ENCODE results near the gene SFMBT2.

SFMBT2 gene

DNA sequence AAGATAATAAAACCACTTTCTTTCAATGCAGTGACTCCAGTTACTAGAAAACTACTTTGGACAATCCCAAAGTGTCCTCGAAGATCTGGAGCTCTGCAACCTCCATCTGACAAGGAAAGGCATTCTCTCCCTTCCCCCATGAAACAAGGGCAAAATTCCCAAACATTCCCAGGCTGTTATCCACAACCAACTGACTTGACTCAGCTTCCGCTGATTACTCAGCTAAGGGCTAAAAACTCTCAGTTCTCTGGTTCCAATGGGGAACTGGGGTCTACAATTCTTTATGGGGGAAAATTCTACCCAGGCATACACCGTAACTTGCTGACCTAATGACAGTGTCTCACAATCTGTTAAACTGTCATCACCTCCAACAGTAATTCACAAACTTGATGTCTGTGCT is 48.4 kb downstream of the SFMBT2 start:
- no peak for DNase-seq

DNA sequence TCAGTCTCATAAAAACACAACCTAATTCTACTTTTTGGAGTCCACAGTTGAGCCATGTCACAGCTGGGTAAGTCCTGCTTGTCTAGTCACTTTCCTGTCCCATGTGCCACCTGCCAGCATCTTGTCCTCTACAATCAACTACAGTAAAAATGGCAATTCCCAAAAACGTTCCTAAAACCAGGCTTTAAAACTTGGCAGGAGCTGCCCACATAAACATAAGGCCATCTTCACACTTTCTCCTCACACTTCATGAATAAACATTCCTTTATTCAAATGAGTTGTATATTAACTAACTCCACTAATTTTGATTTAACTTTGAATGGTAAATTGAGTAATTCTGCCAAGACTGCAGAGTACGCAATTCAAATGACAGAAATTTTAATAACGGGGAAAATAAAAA is 49.5 kb downstream of the SFMBT2 start:
- no peak for DNase-seq

DNA sequence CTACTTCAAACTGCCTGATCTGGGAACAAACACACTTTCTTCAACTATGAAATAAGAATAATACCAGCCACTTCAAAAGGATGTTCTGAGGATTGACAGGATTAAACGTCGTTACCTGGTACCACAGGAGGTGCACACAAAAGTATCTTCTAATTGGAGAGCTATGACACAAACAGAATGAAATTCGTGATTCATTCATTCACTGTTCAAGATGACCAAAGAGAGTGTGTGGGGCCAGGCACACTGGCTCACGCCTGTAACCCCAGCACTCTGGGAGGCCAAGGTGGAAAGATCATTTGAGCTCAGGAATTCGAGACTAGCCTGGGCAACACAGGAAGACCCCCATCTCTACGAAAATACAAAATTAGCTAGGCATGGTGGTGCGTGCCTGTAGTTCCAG is 50.9 kb downstream of the SFMBT2 start:
- no peak for DNase-seq

DNA sequence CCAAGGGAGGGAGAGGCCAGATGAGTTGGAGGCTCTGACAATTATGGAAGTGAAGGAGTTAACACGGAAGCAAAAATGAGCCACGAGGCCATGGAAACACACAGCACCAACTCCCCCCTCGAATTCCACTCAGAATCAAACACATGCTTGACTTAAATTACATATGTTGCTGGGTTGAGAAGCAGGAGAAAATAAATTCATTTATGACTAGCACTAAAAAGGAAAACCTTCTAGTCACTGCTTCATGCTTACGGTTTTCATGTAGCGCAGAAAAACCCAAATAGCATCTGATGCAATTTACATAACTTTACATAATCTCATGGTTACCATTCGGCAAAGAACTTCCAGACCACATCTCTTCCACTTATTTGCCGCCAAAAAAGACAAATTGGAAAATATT is 51.5 kb downstream of the SFMBT2 start:
- no peak for DNase-seq

DNA sequence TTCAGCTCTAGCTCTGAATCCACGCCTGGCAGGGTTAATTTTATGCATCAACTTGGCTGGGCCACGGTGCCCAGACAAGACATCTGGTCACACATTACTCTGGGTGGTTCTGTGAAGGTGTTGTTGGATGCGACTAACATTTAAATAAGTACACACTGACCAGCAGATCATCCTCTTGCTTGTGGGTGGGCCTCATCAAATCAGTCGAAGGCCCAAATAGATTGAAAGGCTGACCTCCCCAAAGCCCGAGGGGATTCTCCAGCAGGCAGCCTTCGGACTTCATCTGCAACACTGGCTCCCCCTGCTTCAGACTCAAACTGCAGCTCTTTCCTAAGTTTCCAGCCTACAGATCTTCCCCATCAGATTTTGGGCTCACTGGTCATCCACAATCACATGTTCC is 53.6 kb downstream of the SFMBT2 start:
- DNase-seq = no peak

DNA sequence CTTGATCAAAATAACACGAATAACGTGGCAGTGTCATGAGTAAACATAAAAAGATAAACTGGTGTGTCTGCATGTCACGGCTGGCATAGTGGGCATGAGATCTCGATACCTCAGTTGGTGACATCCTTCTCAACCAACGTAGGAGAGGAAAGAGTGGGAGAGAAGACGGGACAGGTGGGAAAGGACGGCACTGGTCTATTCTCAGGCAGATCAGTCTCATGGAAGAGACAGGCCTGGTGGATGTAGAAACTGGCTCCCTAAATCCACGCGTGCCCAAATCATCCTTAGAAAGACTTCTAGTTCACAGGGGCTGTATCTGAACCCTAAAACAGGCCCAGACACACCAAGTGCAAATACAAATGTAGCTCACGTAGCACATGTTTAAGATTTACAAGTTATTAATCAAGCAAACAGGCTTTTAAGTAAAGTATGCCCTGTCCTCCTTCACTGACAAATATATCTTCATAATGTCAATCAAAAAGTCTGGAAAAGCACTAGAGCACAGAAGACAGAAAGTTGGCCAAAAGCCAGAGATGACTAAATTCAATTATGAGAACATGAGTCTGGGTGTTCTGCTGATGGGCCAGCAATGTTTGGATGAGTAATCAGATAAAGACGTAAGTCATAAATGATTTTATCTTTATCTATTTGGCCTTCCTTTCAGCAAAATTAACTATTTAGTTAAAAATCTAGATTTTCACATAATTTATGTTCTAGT is 56.3 kb downstream of the SFMBT2 start:
- DNase-seq = no peak

DNA sequence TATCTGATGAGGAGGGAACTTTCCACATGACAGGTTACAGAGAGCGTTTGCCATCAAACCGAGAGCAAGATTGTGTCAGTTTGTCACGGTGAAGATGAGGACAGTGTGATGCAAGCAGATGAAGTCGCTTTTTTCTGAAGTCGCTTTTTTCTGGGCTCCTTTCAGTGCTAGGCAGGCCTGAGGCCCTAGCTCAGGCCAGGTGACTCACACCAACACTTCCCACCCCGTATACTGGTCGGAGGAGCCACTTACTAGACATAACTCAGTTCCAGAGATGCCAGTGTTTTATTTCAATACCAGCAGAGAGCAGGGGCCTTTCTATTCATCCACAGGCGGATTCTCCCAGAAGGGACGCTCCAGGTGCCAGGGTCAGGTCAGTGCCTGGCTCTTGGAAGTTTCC is 58.9 kb downstream of the SFMBT2 start:
- DNase-seq = no peak

DNA sequence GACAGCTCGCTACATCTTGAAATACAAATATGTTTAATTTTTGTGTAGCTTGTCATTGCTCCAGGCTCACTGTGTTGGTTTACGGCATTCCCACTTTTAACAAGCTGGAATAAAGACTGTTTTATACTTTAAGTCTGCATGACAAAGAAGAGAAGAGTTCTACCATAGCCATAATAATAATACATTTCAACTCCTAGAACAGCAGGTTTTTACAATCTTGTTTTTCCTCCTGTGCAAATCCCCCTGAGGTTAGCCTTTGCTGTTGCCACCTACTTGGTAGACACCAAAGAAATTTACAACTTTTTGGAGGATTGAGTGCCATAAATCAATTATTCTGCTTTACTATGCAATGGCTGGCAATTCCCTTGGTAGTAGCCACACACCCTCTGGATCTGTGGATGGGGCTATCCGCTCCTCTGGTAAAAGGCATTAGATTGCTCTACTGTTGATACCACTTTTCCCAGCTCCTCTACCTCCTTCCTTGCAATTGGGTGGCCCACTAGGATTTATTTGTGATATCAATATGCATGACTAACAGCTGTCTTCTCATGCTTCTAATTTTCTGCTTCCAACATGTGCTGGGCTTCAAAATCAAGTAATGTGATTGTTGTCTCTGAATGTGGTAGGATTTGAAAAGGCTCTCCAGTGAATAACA is 60.2 kb downstream of the SFMBT2 start:
- DNase-seq = no peak

DNA sequence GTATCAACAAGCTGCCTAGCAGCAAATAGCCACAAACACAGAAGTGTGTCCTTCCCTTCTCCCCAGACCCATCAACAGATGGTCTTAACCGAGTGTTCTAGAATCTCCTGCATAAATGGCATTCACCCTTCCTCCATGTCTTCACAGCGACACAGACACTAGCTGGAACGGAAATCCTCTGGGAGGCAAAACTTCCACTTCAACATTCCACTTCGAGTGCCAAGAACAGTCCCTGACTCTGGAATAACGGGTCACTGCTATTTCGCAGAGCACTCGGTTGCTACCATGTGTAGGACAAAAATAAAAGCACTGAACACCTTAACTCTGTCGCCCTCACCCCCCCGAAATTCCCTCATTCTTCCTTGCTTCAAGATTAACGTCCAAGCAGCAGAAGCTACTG is 65.1 kb downstream of the SFMBT2 start:
- DNase-seq = no peak

DNA sequence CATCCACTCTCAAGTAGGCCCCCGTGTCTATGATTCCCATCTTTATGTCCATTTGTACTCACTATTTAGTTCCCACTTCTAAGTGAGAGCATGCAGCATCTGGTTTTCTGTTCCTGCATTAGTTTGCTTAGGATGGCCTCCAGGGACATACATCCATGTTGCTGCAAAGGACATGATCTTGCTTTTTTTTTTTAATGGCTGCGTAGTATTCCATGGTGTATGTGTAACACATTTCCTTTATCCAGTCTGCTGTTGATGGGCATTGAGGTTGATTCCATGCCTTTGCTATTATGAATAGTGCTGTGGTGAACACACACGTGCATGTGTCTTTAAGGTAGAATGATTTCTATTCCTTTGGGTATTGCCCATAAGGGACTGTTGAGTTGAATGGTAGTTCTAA is 67.8 kb downstream of the SFMBT2 start:
- DNase-seq = no peak

DNA sequence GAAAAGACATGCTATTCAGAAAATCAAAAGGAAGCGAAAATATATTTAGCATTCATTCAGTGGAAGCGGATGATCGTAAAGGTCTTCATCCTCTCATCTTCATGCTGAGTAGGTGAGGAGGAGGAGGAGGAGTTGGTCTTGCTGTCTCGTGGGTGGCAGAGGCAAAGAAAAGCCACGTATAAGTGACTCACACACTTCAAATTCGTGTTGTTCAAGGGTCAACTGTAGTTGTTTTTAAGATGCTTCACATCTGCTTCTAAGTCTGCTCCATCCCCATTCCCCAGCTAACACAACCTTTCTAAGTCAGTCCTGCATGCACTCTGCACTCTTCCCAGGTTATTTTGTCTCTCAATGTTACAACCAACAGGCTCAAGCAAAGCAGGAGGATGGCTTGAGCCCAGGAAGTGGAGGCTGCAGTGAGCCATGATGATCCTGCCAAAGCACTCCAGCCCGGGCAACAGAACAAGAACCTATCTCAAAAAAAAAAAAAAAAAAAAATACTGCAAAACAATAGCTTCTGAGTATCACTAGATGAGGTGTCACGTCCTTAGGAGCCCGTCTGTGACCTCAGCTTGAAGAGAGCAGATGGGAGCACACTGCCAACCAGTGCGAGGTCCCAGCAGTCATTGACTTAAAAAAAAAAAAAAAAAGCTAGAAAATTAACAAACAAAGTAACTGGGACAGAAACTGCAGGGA is 70.5 kb downstream of the SFMBT2 start:
- DNase-seq = no peak

DNA sequence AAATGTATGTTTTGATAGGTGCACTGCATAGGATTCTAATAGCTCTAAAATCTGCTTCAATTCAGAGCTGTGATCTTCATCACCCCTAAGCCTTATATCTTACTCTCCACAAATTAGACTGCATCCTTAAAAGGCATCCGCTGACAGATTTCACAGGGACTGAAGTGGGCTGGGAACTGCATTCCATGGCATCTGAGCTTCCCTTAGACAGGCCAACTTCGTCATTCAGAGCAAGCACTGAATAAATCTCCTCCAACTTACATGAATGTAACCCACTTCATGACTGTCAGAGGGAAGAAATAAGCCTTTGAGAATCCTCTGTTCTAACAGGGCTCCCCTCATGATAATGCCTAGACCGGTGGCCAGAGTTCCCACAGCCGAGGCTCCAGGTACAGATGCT is 71.3 kb downstream of the SFMBT2 start:
- DNase-seq = no peak

DNA sequence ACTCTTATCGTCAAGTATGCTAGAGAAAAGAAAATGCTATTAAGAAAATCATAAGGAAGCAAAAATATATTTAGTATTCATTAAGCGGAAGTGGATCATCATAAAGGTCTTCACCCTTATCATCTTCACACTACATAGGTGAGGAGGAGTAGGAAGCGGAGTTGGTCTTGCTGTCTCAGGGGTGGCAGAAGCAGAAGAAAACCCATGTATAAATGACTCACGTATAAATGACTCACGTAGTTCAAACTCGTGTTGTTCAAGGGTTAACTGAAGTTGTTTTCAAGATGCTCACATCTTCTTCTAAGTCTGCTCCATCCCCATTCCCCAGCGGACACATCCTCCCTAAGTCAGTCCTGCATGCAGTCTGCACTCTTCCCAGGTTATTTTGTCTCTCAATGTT is 72.4 kb downstream of the SFMBT2 start:
- no peak for DNase-seq

DNA sequence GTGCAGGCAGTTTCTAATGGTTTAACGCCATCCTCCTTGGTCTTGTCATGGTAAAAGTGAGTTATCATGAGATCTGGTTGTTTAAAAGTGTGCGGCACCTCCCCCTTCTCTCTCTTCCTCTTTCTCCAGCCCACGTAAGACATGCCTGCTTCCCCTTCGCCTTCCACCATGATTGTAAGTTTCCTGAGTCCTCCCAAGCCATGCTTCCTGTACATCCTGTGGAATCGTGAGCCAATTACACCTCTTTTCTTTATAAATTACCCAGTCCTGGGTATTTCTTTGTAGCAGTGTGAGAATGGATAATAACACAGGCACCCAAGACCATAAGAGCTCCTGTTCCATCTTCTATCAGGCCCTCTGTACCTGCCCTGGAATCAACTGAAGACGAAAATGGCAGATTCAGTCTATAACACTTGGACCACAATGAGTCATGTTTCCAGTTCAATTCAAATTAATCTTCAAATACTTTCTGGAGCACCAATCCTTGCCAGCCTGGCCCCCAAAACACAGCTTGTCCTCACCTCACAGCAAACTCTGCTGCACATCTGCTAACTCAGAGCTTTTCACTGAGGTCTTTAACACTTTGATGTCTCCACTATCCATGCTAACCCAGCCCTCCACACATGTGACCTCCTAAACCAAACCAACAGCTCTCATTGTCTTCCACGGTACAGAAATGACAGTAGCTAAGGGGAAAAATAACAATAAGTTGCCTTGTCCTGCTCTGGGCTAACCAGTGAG is 73.2 kb downstream of the SFMBT2 start:
- DNase-seq = no peak

DNA sequence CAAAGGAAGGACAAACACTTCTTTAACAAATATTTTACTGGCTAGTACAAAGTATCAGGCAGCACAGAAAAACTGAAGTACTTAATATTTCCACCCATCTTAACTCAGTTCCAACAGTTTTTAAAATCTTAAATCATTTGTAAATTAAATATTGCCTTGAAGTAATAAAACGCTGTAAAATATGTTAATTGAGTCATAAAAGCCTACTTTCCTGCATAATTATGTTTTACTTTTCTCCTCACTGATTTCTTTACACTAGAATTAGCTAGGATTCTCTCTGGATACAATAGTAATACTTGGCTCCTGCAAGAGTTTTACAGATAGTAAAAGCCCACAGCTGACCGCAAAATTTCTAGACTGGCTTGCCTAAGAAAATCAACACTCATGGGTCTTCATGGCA is 74.9 kb downstream of the SFMBT2 start:
- DNase-seq = no peak

DNA sequence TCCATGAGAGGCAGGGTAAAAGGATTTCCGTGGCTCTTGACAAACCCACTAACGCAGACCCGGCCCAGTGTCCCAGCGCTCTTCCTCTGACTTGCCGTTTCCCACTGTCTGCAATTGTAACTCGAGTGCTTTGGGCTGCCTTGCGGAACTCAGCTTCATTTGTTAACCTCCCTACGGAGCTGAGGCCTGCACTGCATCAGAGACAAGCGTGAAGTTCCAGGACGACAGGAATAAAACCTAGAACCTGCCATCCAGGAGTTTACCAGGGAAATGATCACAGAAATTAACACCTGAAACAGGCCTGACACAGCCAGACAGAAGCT is 76.2 kb downstream of the SFMBT2 start:
- DNase-seq = no peak

DNA sequence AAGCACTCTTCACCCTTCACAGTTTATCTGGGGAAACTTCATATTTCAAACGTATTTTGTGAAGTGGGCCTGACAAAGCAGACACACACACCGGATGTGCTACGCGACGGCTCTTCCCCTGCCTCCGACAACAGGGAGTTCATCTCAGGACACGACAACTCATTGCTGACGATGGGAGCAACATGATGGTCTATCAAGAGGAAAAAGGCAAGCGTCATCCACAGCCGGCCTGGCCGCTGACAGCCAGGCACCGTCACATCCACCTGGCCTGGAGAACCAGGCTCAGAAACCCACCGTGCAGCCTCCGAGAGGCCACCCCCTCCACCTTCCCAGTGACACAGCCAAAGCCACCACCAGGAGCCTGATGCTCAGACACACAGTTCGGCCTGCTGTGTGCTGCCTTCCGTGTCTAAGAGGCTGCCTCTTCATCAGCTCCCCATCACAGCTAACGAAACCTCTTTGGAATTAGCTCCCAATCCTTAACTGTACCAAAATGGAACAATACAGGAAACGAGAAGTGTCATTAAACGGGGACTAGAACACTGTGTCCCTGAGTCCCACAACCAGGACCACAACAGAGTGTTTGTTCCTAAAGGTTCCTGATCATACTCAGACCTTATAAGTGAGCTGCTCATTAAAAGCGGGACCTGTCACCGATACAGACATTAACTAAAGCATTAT is 76.7 kb downstream of the SFMBT2 start:
- no peak for DNase-seq

DNA sequence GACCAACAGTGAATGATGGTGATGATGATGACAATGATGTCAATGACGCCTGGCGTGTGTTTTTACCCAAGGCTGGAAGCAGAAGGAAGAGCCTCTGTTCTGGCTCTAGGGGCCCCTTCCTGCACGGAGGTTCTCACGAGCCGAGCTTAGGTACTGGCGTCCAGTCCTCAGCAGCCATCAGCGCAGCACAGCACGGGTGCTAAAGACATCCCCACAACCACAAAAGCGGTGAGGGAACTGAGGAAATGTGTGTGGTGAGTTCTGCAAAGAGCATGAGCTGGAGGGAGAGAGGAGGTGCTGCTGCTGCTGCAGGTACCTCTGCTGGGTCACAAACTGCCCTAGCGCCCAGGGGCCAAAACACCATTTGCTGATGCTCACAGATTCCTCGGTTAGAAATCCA is 81.6 kb downstream of the SFMBT2 start:
- no peak for DNase-seq

DNA sequence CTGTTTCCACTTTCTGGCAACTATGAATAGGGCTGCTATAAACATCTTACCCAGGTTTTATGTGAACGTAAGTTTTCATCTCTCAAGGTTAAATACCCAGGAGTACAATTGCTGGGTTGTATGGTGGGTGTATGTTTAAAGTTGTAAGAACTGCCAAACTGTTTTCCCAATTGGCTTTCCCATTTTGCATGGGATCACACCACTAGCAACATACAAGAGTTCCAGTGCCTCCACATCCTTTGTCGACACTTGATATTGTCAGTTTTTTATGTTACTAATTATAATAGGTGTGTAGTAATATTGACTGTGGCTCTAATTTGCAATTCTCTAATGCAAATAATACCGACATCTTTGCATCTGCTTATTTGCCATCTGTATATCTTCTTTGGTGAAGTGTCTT is 82.9 kb downstream of the SFMBT2 start:
- DNase-seq = no peak

DNA sequence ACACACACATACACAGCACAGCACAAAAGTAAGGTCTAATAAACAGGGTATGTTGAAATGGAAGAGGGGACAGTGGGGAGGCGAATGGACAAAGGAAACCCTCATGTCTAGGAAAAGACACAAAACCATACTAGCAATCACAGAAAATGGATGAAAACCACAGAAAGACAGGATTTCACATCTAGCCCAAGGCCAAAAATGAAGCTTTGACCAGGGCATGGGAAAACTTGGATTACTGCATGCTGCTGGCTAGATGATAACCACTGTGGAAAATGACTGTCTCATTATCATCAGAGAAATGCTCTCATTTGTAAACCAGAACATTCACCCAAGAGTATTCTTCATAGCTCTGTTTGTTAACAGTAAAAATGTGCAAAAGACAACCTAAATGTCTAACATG is 88.2 kb downstream of the SFMBT2 start:
- DNase-seq = no peak

DNA sequence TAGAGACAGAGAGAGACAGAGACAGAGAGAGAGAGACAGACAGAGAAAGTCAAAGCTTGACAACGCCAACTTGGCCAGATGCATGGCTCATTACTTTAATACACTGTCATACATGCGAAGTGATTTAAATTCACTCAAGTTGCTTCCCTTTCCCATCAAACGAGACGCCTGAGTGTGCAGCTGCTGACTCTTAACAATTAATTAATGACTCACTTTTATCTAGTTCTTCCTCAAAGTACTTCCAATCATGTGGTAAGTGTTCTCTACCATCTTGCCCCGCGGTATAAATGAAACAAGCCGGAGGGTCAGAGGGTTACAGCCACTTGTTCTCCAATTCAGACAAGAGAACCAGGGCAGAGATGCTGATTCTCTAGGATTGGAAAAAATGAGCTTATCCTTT is 90.8 kb downstream of the SFMBT2 start:
- no peak for DNase-seq

DNA sequence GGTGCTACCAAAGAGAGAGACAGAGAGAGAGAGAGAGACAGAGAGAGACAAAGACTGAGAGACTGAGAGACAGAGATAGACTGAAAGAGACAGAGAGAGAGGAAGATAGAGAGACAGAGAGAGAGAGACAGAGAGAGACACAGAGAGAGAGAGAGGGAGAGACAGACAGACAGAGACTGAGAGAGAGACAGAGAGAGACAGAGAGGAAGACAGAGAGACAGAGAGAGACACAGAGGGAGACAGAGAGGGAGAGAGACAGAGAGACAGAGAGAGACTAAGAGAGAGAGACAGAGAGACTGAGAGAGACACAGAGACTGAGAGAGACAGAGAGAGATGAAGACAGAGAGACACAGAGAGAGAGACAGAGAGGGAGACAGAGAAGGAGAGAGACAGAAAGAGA is 91.2 kb downstream of the SFMBT2 start:
- DNase-seq = no peak

DNA sequence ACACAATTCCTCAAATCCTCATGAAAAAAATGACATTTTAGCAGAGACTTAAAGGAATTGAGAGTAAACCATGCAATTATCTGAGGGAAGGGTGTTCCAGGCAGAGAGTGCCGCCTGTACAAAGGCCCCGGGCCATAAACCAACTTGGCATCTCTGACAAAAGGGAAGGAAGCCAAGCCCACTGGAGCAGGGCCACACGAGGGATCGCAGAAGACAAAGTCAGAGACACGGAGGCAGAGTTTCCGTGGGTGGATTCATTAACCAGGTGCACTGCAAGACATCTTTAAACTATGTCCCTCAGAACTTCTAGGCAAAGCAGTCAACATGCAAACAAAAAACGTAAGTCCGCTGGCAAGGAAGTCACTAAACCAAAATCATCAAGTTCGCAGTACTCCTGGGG is 92.0 kb downstream of the SFMBT2 start:
- DNase-seq = no peak
